ENCODE measurements around the gene HSF5.

Gene HSF5

GRCh38 chr17:58480090-58480489 is 8.1 kb downstream of the HSF5 start:
- no peak overlapping the region for H3K27ac ChIP-seq
- no peak for TF ChIP-seq ZFX (IDR thresholded peaks at IDR 0.05; ENCODE audit: borderline replicate concordance)
- TF ChIP-seq, protein P1, sequence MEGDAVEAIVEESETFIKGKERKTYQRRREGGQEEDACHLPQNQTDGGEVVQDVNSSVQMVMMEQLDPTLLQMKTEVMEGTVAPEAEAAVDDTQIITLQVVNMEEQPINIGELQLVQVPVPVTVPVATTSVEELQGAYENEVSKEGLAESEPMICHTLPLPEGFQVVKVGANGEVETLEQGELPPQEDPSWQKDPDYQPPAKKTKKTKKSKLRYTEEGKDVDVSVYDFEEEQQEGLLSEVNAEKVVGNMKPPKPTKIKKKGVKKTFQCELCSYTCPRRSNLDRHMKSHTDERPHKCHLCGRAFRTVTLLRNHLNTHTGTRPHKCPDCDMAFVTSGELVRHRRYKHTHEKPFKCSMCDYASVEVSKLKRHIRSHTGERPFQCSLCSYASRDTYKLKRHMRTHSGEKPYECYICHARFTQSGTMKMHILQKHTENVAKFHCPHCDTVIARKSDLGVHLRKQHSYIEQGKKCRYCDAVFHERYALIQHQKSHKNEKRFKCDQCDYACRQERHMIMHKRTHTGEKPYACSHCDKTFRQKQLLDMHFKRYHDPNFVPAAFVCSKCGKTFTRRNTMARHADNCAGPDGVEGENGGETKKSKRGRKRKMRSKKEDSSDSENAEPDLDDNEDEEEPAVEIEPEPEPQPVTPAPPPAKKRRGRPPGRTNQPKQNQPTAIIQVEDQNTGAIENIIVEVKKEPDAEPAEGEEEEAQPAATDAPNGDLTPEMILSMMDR (IDR thresholded peaks at IDR 0.05) = no peak

DNA sequence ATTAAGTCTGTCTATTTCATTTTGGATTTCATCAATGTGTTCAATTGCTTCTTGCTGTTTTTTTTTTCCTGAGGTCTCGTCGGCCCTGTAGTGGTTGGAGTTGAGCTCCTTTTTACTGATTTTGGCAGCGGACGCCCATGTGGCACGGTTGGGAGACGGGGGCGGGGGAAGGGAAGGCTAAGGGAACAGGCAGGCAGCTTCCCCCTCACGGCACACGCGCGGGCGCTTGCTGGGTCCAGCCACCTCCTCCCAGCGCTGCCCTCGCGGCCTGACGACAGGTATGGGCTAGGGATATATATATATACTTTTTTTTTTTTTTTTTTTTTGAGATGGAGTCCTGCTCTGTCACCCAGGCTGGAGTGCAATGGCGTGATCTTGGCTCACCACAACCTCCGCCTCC is 11.4 kb downstream of the HSF5 start:
- TF ChIP-seq ZFX (IDR thresholded peaks at IDR 0.05; ENCODE audit: borderline replicate concordance) = no peak
- TF ChIP-seq, protein P1 (IDR thresholded peaks at IDR 0.05) = no peak
- no peak overlapping the region for H3K27ac ChIP-seq

DNA sequence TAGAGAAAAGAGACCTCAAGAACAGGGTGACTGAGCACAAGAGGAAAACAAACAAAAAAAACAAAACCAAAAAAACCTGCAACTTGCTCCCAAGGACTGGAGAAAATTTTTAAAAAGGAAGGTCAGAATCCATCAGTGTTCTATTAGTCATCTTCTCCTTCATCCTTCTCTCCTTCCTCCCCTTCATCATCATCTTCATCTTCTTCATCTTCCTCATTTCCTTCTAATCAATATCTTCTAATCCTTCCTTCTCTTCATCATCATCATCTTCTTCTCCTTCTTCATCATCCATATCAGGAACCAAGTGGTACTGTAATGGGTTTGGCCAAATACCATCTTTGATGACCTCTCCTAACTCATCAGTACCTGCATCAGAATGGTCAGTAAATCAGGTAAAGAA is 12.2 kb downstream of the HSF5 start:
- H3K27ac ChIP-seq = no peak overlapping the region
- TF ChIP-seq, protein P1 (IDR thresholded peaks at IDR 0.05) = no peak
- TF ChIP-seq ZFX (IDR thresholded peaks at IDR 0.05; ENCODE audit: borderline replicate concordance) = no peak

GRCh38 chr17:58470356-58470755 is 17.9 kb downstream of the HSF5 start:
- H3K27ac ChIP-seq = no peak overlapping the region

GRCh38 chr17:58468944-58469343 is 19.3 kb downstream of the HSF5 start:
- no peak overlapping the region for H3K27ac ChIP-seq
- TF ChIP-seq ZFX (IDR thresholded peaks at IDR 0.05; ENCODE audit: borderline replicate concordance) = no peak
- TF ChIP-seq, protein P1 (IDR thresholded peaks at IDR 0.05) = no peak

More at GRCh38 chr17:58470356-58470755, 17.9 kb downstream of the HSF5 start:
- TF ChIP-seq, protein P1 (IDR thresholded peaks at IDR 0.05) = no peak
- TF ChIP-seq ZFX (IDR thresholded peaks at IDR 0.05; ENCODE audit: borderline replicate concordance) = no peak

- TF ChIP-seq ZFX (IDR thresholded peaks at IDR 0.05; ENCODE audit: borderline replicate concordance) = no peak
- TF ChIP-seq, protein P1 (IDR thresholded peaks at IDR 0.05) = no peak
- H3K27ac ChIP-seq = no peak overlapping the region
These were observed 32.7 kb downstream of the HSF5 start for GRCh38 chr17:58455491-58455890.

DNA sequence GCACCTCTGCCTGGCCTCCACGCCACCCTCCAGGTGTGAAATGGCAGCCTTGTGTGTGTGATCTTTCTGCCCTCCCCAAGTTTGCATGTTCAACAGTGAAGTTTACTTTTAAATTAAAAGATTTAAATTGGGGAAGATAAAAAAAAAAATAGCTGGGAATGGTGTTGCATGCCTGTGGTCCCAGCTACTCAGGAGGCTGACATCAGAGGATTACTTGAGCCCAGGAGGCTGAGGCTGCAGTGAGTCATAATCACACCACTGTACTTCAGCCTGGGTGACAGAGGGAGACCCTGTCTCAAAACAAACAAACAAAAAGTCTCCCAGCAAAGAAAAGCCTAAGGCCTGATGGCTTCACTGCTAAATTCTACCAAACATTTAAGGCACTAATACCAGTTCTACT is 35.5 kb downstream of the HSF5 start:
- no peak overlapping the region for H3K27ac ChIP-seq
- no peak for TF ChIP-seq ZFX (IDR thresholded peaks at IDR 0.05; ENCODE audit: borderline replicate concordance)
- TF ChIP-seq, protein P1 (IDR thresholded peaks at IDR 0.05) = no peak
